Astrocyte (in vitro differentiated cells and primary cell): ENCODE data around the gene SIGLEC12. TPM values are rescaled to one million over a fixed set of nuclear protein-coding genes. Genes with fewer than 3 reads are reported as not detected.
"Not testable (repeated sequence)": the region's sequence is repeated elsewhere in the genome, so short reads cannot be mapped to it uniquely, and the experiment has no call there.

ENCODE experiments used
- DNase-seq: peaks from one replicate; pipeline ENCODE4 v3.0.0-alpha.2; 2010; ENCODE audit warnings: low read depth
- FAIRE-seq: peaks from 2 replicates; lab custom pipeline; 2011; peaks lifted over from hg19 to GRCh38; lab: Jason Lieb, UNC
- H2AFZ ChIP-seq: 2 replicates; pipeline ENCODE4 v1.6.0; 2012; ENCODE audit warnings: low read depth, low read length, inconsistent platforms
- H3K27ac ChIP-seq: 2 replicates; pipeline ENCODE4 v1.5.1; 2011; ENCODE audit warnings: low read depth, low read length, inconsistent platforms
- H3K27me3 ChIP-seq: 2 replicates; pipeline ENCODE4 v1.6.0; 2011; ENCODE audit warnings: low read length, inconsistent platforms; ENCODE audit not compliant: insufficient read depth
- H3K36me3 ChIP-seq: 2 replicates; pipeline ENCODE4 v1.5.1; 2011; ENCODE audit warnings: low read length, inconsistent platforms; ENCODE audit not compliant: insufficient read depth
- H3K4me1 ChIP-seq: 2 replicates; pipeline ENCODE4 v1.5.1; 2011; ENCODE audit warnings: low read length, inconsistent platforms; ENCODE audit not compliant: insufficient read depth
- H3K4me2 ChIP-seq: 2 replicates; pipeline ENCODE4 v1.6.0; 2012; ENCODE audit warnings: low read length, inconsistent platforms
- H3K4me3 ChIP-seq: 2 replicates; pipeline ENCODE4 v1.5.1; 2011; ENCODE audit warnings: low read depth, mild to moderate bottlenecking, low read length, inconsistent platforms; ENCODE audit not compliant: insufficient read depth
- H3K79me2 ChIP-seq: 2 replicates; pipeline ENCODE4 v1.6.0; 2012; ENCODE audit warnings: mild to moderate bottlenecking, low read length, inconsistent platforms; ENCODE audit not compliant: insufficient read depth
- H3K9ac ChIP-seq: 2 replicates; pipeline ENCODE4 v1.6.0; 2012; ENCODE audit warnings: mild to moderate bottlenecking, low read length, inconsistent platforms
- H3K9me3 ChIP-seq: 2 replicates; pipeline ENCODE4 v1.5.1; 2012; ENCODE audit warnings: low read depth, mild to moderate bottlenecking, low read length, inconsistent platforms; ENCODE audit not compliant: insufficient read depth
- H4K20me1 ChIP-seq: 2 replicates; pipeline ENCODE4 v1.6.0; 2012; ENCODE audit warnings: low read length, inconsistent platforms; ENCODE audit not compliant: insufficient read depth
- H3K27ac Mint-ChIP-seq: one replicate; pipeline ENCODE4 v1.8.0; 2021; ENCODE audit warnings: mild to moderate bottlenecking, mixed read lengths; ENCODE audit not compliant: unreplicated experiment
- H3K27me3 Mint-ChIP-seq: one replicate; pipeline ENCODE4 v1.8.0; 2021; ENCODE audit warnings: low read depth, mixed read lengths; ENCODE audit not compliant: unreplicated experiment
- H3K36me3 Mint-ChIP-seq: one replicate; pipeline ENCODE4 v1.8.0; 2021; ENCODE audit warnings: low read depth, mixed read lengths; ENCODE audit not compliant: unreplicated experiment
- H3K4me1 Mint-ChIP-seq: one replicate; pipeline ENCODE4 v1.8.0; 2021; ENCODE audit warnings: low read depth, mixed read lengths; ENCODE audit not compliant: unreplicated experiment
- H3K4me3 Mint-ChIP-seq: one replicate; pipeline ENCODE4 v1.8.0; 2021; ENCODE audit warnings: mild to moderate bottlenecking, moderate library complexity, mixed read lengths; ENCODE audit not compliant: unreplicated experiment
- H3K9me3 Mint-ChIP-seq: one replicate; pipeline ENCODE4 v1.8.0; 2021; ENCODE audit warnings: mild to moderate bottlenecking, mixed read lengths; ENCODE audit not compliant: unreplicated experiment
- CTCF ChIP-seq: IDR thresholded peaks from 2 replicates; pipeline ENCODE4 v1.5.1; 2011; ENCODE audit warnings: low read depth, mild to moderate bottlenecking, inconsistent platforms, low read length, moderate library complexity; ENCODE audit not compliant: insufficient read depth
- EZH2 ChIP-seq: IDR thresholded peaks from 2 replicates; pipeline ENCODE4 v1.6.1; 2012; ENCODE audit warnings: mild to moderate bottlenecking, low read length, inconsistent platforms; ENCODE audit not compliant: insufficient read depth
- total RNA-seq: library from RNA; stranded (reverse); gene quantifications from 2 replicates; pipeline ENCODE4 v1.2.1, GENCODE V29; 2021

Gene SIGLEC12
- total RNA-seq, 1 donor from 2014 or later = not detected

GRCh38 chr19:51503896-51504295 lies 2.3 kb upstream of the SIGLEC12 start:
- Histone ChIP-seq H4K20me1 (no peaks in the 10 kb centered on the region), H3K27me3 (no peaks in the 10 kb centered on the region), H3K4me3 (no peak overlapping the region), H2AFZ (no peak overlapping the region), H3K4me2 (no peak overlapping the region), H3K9me3 (no peaks in the 10 kb centered on the region), H3K9ac (no peak overlapping the region), H3K4me1 (no peaks in the 10 kb centered on the region), H3K36me3 (no peaks in the 10 kb centered on the region), H3K27ac (no peak overlapping the region), H3K79me2 (no peaks in the 10 kb centered on the region)
- FAIRE-seq = no peak
- no peak for DNase-seq
- TF ChIP-seq CTCF (no peak), EZH2 (no peak)
- Mint-ChIP-seq H3K27me3 (peaks cover 1% of the 10 kb centered on the region), H3K36me3 (no peaks in the 10 kb centered on the region), H3K4me3 (no peak overlapping the region), H3K9me3 (peaks cover 6% of the 10 kb centered on the region), H3K27ac (no peak overlapping the region), H3K4me1 (no peaks in the 10 kb centered on the region)

GRCh38 chr19:51503286-51503817 lies 1.8 kb upstream of the SIGLEC12 start:
- Mint-ChIP-seq H3K36me3 (no peaks in the 10 kb centered on the region), H3K9me3 (peaks cover 10% of the 10 kb centered on the region), H3K4me1 (no peaks in the 10 kb centered on the region), H3K4me3 (no peak overlapping the region), H3K27me3 (peaks cover 3% of the 10 kb centered on the region), H3K27ac (no peak overlapping the region)
- Histone ChIP-seq H3K4me2 (no peak overlapping the region), H3K9me3 (no peaks in the 10 kb centered on the region), H3K27me3 (no peaks in the 10 kb centered on the region), H3K79me2 (no peaks in the 10 kb centered on the region), H3K4me1 (no peaks in the 10 kb centered on the region), H3K9ac (no peak overlapping the region), H3K4me3 (no peak overlapping the region), H2AFZ (no peak overlapping the region), H4K20me1 (no peaks in the 10 kb centered on the region), H3K36me3 (no peaks in the 10 kb centered on the region), H3K27ac (no peak overlapping the region)
- FAIRE-seq (no peak), DNase-seq (no peak)
- TF ChIP-seq EZH2 = no peak
- TF ChIP-seq CTCF = no peak

DNA sequence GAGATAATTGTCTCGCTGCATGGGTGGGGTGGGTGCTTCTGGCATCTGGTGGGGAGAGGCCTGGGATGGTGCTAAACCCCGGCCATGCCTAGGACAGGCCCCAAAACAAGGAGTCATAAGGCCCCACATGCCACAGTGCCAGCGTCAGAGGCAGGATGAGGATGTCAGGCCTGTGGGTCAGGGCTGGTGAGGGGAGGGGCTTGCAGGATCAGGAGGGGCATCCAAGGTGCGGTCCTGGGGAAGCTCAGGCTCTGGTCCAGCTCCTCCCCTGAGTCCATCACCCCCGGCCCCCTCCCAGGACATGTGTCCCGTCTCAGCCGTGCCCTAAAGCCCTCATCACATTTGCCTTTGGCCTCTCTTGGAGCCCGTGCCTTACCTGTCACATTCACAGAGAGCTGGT lies 669 bp downstream of the SIGLEC12 start:
- H3K4me2 ChIP-seq, H3K4me3 Mint-ChIP-seq, H4K20me1 ChIP-seq, H3K9me3 ChIP-seq, H3K27me3 Mint-ChIP-seq, H3K36me3 ChIP-seq, H2AFZ ChIP-seq, H3K4me1 ChIP-seq, H3K4me3 ChIP-seq, H3K27me3 ChIP-seq, H3K27ac ChIP-seq, H3K27ac Mint-ChIP-seq, H3K9ac ChIP-seq, FAIRE-seq, DNase-seq, H3K4me1 Mint-ChIP-seq, H3K79me2 ChIP-seq, H3K36me3 Mint-ChIP-seq: not testable (repeated sequence)
- H3K9me3 Mint-ChIP-seq = peaks cover 12% of the 10 kb centered on the region
